Astrocyte (in vitro differentiated cells and primary cell): Measurements from ENCODE around the gene GJB4.

Experiments
- EZH2 ChIP-seq: IDR thresholded peaks from 2 replicates; pipeline ENCODE4 v1.6.1; 2012; ENCODE audit warnings: mild to moderate bottlenecking, low read length, inconsistent platforms; ENCODE audit not compliant: insufficient read depth
- TF ChIP-seq, protein P1 (sequence below): IDR thresholded peaks from 2 replicates; pipeline ENCODE4 v1.5.1; 2011; ENCODE audit warnings: low read depth, mild to moderate bottlenecking, inconsistent platforms, low read length, moderate library complexity; ENCODE audit not compliant: insufficient read depth

DNA sequence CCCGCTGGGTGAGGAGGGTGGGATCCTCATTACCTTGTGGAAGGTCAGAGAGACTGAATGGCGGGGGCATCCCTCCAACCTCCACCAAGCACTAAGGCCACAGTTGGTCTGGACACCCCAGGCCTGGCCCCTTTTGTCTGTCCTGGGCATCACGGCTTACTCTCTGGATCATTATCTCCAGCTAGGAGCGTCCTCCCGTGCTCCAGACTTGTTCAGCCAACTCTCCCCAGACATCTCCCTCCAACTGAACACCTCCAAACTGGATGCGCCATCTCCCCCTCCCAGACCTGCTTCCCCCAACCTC lies 11.9 kb upstream of the GJB4 start:
- TF ChIP-seq, protein P1, sequence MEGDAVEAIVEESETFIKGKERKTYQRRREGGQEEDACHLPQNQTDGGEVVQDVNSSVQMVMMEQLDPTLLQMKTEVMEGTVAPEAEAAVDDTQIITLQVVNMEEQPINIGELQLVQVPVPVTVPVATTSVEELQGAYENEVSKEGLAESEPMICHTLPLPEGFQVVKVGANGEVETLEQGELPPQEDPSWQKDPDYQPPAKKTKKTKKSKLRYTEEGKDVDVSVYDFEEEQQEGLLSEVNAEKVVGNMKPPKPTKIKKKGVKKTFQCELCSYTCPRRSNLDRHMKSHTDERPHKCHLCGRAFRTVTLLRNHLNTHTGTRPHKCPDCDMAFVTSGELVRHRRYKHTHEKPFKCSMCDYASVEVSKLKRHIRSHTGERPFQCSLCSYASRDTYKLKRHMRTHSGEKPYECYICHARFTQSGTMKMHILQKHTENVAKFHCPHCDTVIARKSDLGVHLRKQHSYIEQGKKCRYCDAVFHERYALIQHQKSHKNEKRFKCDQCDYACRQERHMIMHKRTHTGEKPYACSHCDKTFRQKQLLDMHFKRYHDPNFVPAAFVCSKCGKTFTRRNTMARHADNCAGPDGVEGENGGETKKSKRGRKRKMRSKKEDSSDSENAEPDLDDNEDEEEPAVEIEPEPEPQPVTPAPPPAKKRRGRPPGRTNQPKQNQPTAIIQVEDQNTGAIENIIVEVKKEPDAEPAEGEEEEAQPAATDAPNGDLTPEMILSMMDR, result no peak
- no peak for TF ChIP-seq EZH2
